ENCODE measurements around the gene DBR1.

GRCh38 chr3:138222131-138222941 lies 47.6 kb upstream of the DBR1 start:
- no peak for TF ChIP-seq GATA2 (IDR thresholded peaks at IDR 0.05; ENCODE audit: low read depth, low read length)
- no peak for TF ChIP-seq GATA3 (IDR thresholded peaks at IDR 0.05; ENCODE audit: low read depth, low read length)

Measured in SH-SY5Y (cell line).